ENCODE data around the gene ERGIC3.

The ERGIC3 gene

DNA sequence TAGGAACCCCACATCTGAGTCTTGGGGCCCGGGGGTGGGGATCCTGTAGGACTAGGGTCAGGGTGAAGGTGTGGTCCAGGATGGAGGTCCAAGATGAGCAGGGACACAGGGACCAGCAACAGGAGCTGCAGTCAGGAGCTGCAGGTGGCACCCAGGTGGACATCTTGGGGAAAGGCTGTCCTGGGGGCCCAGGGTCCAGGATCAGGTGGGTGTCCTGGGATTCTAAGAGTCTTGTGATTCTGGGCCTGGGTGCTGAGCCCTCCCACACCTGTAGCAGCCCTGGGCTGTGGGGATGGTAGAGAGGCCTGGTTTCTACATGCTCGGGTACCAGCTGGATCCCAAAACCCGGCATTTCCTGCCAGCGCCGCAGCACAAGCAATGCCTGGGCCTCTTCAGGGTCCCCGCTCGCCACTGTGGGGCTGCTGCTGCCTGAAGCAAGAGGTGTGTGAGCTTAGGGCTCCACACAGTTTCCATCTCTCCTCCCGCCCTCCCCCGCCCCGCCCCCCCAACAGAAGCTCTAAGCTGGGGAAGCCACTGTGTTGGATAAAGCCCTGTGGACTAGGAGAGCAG, 20.7 kb downstream of the ERGIC3 start:
- no peak for DNase-seq

DNA sequence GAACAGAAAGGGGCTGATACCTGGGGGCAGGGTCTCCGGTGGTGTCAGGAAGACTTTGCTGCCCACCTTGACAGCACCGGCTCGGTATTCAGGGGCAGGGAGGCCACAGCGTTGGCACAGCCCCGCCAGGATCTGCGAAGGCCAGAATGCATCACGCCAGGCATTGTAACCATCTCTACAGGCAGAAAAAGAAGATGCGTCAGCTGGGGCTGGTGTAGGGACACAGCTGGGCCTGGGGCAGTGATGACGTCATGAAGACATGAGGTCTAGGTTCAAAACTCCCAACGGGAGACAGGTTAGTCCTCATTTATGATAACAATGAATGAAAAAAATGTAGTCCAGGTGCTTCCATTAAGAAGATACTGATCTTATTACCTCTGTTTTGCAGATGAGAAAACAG, 22.0 kb downstream of the ERGIC3 start:
- DNase-seq, result no peak

DNA sequence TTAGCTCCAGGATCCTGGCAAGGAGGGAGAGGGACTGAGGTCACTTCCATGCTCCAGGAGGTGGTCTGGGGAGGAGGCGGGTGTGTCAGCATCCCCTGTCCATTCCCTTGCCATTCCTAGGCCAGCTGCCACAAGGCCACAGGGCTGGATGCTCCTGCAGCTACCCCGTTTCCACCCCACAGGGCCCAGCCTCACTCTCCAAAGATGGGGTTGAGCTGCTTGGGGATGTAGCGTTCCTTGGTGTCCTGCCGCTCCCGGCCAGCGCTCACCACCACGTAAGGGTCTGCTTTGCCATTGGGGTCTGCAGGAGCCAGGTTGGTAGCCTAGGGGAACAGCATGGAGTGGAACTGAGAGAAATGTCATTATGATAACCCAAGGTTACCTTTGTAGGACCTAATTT, 23.0 kb downstream of the ERGIC3 start:
- DNase-seq, result no peak

DNA sequence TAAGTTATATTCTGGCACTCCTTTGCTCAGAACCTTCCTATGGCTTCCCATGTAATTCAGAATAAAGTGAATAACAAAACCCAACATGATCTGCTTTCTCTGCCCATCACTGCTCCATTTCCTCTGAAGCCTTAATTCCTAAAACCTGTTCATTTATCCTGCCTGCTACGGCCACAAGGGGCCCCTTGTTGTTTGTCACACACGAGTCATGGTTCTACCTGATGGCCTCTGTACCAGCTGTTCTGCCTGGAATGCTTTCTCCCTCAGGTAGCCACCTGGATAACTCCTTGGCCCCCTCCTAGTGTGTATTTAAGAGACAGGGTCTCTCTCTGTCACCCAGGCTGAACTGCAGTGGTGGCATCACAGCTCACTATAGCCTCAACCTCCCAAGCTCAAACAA, 26.8 kb downstream of the ERGIC3 start:
- DNase-seq, result no peak

DNA sequence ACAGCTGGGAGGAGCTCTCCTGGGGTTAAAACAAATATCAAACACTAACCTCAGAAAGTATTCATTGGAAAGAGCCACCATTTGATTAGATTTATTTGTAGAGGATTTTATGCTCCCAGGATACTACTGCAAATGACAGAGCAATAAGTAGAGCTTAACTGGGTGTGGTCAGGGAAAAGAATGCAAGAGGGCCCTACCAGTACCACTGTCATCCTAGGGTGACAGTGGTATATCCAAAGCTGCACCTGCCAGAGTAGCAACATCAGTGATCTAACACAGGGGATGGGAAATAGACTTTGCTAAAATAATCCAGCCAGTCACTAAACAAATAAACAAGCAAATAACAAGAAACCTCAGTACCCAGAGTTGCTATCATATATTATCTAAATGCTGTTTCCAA, 29.7 kb downstream of the ERGIC3 start:
- DNase-seq, result no peak

DNA sequence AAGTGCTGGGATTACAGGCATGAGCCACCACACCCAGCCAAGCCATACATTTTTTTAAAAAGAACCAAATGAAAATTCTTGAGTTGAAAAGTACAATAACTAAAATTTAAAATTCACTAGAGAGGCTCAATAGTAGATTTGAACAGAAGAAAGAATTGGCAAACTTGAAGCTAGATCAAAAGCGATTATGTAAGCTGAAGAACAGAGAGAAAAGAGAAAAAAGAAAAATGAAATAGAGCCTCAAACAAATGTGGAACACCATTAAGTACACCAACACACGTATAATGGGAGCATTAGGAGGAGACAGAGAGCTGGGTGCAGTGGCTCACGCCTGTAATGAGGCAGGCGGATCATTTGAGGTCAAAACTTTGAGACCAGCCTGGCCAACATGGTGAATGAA, 31.0 kb downstream of the ERGIC3 start:
- no peak for DNase-seq

DNA sequence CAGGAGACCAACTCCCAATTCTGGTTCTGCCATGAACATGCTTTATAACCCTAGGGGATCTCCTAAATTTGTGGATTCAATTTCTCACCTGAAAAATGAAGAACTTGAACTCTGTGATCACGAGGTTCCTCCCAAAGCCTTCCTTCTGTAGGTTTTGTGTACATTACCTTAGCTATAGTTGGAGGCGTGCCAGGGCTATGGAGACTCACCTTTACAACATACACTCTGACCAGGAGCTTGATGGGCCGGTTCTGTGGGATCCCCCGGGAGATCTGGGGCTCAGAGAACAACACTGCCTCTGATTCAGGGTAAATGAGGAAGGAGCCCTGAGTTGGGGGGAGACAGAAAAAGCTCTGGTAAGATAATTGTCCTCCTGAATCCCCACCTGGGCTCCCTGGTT, 34.1 kb downstream of the ERGIC3 start:
- DNase-seq, result no peak

DNA sequence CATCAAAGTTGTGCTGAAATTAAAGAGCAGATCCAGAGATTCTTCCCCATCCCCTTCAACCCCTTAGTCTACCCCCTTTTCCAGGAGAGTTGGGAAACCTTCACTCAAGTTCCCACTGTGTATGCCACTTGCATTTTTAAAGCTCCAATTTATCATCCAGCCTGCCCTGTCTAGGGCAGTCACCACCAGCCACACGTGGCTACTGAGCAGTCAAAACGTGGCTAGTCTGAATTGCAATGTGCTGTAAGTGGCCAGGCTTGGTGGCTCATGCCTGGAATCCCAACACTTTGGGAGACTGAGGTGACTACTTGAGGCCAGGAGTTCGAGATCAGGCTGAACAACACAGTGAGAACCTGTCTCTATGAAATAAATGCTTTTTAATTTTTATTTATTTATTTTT, 34.9 kb downstream of the ERGIC3 start:
- no peak for DNase-seq

DNA sequence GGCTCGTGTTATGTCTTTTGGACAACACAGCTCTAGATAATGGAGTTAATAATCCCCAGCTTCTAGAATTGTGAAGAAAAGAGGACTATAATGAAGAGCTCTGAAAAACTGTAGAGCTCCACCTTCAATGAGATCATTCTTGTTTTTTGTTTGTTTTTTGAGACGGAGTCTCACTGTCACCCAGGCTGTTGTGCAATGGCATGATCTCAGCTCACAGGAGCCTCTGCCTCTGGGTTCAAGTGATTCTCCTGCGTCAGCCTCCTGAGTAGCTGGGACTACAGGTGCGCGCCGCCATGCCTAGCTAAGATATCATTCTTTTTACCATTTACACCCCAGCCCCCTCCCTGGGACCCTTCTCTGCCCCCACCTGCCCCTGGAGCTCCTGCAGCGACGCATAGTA, 36.6 kb downstream of the ERGIC3 start:
- no peak for DNase-seq

DNA sequence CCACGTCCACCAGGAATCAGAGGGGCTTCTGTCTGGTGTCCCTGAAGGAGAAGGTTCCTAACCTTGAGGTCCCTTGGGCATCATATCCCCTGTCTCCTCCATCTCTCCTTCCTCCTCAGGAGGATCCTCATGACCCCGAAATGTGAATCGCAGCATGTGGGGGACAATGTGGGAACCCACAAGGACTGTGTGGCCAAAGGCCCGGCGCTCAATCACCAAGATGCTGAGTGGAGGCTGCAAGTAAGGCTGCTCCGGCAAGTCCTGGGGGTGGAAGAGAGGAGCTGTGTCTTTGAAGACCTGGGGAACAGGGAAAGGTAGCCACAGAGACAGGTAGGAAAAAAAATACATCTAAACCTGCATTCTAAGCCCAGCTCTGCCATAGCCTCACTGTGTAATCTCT, 37.3 kb downstream of the ERGIC3 start:
- DNase-seq, result no peak

DNA sequence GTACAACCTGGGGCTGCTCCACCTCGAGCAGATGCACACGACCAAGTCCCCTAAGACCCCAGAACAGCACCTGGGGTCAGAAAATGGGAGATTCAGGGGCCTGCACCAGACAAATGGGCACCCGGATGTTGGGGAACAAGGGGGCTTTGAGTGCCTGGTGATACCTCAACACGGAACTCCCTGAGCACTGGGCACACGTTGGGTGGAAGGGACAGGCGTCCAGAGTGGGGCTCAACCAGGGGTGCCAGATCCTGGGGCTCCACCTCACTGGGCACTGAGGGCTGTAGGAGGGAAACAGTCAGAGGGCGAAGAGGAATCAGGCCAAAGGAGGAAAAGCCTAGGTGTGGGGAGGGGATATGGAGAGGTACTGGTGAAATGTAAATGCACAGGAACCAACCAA, 40.3 kb downstream of the ERGIC3 start:
- DNase-seq, result no peak

DNA sequence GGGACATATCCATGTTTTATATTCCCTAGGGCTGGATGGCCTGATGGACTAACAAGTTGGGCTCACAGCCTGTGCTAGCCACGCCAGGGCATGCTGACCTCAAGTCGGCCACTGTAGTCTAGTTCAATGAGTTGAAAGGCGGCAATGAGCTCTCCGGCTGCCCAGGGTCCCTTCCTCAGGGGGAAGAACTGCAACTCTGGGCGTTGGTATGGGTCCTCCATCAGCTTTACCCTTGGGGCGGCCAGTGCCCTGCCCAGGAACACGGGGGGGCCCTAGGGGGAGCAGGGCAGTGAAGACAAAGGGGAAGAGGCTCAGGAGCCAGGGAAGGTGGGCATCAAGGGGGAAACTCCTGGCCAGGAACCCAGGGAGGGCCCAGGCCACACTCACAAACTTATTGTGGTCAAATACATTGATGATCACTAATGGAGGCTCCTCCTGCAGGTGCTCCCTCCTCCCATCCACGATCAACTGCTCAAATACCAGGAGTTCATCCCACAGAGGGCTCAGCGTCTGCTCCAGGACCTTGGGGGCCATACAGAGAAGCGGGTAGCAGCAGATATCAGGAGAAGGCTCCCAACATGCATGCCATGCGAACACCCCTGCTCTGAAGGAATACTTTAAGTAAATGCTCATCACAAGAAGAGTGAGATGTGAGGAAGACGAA, 41.0 kb downstream of the ERGIC3 start:
- no peak for DNase-seq

DNA sequence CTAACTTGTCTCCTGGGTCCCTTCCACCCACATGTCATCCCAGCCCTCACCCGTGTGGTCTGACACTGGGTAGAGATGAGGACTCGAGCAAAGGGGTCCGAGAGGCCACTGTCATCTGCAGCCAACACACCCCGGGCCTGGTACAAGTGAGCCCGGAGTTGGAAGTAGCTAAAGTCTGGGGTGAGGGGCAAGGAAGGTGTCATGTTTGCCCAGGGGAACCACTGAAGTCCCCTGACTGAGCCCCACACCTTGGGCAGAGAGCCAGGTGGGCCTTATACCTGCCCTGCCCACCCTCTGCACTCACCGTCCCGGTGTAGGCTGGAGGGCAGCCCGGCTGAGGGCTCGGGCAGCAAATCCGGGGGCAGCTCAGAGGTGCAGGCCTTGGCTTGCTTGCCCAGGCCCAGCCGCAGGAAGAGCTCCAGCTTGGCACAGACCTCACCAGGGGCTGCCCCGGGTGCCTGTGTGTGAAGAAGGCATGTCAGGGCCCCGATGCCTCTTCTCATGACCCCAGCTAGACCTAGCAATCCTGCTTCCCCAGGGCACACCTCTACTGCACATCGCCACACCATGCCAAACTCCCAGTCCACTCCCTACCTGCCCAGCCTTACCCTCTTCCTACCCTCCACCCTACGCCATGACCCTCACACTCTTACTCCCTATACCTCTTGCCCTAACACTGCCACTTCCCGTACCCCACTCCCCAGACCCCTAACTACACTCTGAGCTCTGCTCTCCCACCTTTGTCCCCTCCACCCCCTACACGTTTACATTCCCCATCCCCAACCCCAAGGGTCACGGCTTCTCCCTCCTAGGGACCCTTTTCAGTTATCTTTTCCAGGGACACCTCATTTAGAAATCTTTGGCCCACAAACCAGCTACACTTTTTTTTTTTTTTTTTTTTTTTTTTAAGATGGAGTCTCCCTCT, 42.0 kb downstream of the ERGIC3 start:
- no peak for DNase-seq

DNA sequence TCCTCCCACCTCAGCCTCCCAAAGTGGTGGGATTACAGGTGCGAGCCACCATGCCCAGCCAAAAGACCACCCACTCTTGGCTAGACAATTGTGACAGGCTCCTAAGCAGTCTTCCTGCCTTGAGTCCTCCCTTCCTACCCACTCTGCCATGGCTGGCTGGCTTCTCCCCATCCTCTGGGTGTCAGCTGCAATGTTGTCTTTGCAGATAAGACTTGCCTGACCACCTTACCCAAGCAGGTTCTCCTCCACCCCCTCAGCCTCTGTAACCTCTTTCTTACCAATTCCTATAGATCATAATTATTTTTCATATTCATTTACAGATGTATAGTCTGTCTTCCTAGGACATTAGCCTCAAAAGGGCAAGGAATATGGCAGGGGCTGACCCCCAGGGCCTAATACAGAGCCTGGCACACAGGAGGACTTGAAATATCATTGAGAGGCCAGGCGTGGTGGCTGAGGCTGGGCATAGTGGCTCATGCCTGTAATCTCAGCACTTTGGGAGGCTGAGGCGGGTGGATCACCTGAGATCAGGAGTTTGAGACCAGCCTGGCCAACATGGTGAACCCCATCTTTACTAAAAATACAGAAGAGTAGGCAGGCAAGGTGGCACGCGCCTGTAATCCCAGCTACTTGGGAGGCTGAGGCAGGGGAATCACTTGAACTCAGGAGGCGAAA, 45.0 kb downstream of the ERGIC3 start:
- DNase-seq, result no peak

DNA sequence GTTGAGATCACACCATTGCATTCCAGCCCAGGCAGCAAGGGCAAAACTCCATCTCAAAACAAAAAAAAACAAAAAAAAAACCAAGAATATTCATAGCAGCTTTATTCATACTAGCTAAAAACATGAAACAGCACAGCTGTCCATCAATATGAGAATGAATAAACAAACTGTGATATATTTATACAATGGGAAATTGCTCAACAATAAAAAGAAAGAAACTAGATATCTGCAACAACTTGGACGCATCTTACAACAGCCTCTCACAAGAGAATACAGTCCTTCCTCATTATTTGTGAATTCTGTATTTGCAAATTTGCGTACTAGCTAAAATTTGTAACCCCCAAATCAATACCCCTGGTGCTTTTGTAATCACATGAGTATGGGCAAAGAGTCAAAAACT, 45.6 kb downstream of the ERGIC3 start:
- DNase-seq, result no peak

DNA sequence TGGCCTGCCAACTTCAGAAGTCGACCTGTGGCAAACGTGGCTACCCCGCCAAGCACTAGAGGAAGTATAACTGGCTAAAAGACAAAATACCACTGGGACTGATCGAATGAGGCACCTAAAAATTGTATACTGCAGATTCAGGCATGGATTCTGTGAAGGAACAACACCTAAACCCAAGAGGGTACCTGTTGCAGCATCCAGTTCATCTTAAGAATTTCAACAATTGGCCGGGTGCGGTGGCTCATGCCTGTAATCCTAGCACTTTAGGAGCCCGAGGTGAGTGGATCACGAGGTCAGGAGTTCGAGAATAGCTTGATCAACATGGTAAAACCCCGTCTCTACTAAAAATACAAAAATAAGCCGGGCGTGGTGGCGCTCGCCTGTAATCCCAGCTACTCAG, 46.5 kb downstream of the ERGIC3 start:
- DNase-seq, result no peak

DNA sequence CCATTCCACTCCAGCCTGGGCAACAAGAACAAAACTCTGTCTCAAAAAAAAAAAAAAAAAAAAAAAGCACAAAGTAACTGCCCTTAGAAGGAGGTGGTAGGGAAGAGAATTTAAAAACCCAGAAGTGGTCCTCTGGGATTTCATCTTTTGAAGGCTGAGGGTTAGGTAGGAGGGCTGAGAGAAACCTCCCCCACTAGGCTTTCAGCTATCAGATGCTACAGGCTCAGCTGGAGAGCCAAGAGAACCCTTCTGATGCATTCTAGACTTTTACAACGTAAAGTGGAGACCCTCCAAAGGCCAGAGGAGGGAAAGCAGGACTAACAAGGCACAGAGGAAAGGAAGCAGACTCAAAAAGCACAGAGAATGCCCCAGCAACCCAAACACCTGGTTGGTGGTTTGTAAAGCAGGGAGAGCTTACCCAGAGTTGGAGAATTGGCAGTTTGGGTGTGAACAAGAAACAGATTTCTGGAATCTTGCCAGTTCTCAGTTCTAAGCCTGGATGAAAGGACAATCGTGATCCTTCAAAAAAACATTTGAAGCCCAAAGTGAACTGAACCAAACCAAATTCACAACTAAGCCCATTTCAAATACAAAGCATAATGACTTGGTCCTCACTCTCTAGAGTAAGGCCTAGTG, 50.6 kb downstream of the ERGIC3 start:
- no peak for DNase-seq

DNA sequence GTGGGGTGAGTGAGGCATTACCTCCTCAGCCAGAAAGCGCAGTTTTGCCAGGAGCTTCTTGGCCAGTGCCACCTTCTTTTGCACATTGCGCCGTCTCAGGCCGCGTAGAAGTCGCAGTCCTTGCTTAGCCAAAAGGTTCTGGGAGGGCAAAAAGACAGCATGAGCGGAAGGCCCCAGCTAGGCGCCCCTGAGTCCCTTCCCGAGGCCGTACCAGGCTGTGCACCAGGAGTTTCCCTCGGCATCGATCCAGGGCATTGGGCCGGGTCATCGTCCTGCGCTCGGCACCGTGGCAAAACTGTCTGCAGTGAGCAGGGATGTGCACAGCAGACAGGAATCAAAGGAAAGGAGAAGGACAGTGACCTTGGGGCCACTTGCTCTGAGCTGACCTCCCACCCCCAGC, 53.6 kb downstream of the ERGIC3 start:
- no peak for DNase-seq

DNA sequence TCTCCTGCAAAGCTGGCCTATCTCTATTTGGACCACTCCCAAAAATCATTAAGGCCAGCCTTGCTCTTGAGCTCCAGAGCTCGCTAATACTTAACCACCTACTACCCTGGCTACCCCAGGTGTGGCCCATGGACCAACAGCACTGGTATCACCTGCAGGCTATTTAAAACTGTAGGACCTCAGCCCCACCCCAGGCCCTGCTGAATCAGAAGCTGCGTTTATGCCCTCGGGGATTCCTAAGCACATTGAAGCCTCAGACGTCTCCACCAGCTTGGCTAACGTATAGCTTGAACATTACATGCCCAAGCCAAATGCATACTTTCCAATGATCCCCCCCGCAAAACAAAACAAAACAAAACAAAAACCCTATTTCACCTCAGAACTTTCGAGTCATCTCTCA, 54.0 kb downstream of the ERGIC3 start:
- no peak for DNase-seq

DNA sequence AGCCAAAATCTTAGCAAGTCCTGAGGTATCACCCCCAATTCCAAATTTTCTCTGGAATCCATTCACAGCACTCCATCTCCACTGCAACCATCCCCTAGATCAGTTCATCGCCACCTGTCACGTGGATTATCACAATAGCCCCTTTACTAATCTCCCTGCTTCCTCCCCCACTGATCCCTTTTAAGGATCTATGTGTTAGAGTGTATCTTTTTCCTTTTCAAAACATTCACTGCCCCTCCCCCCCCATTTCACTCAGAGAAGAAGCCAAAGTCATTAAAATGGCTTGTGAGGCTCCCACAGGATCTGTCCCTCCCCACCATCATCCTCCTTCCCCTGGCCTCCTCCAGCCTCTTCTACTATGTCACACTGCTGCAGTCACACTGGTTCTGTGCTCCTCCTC, 55.3 kb downstream of the ERGIC3 start:
- no peak for DNase-seq

DNA sequence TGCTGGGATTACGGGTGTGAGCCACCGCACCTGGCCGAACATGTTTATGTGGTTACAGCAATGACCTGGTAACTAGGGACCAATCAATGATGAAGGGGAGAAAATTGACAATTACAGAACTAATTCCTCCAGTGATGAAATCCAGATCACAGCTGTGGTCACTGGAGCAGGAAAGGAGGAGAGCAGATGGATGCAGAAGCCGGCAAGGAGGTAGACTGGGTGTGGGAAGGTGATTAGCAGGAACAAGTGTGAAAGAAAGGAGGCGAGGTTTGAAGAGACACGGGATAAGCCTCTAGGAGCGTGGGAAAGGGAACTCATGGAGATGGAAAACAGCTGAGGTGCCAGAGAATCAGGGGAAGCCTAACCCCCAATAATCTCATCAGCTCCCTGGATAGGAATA, 56.6 kb downstream of the ERGIC3 start:
- DNase-seq, result no peak

DNA sequence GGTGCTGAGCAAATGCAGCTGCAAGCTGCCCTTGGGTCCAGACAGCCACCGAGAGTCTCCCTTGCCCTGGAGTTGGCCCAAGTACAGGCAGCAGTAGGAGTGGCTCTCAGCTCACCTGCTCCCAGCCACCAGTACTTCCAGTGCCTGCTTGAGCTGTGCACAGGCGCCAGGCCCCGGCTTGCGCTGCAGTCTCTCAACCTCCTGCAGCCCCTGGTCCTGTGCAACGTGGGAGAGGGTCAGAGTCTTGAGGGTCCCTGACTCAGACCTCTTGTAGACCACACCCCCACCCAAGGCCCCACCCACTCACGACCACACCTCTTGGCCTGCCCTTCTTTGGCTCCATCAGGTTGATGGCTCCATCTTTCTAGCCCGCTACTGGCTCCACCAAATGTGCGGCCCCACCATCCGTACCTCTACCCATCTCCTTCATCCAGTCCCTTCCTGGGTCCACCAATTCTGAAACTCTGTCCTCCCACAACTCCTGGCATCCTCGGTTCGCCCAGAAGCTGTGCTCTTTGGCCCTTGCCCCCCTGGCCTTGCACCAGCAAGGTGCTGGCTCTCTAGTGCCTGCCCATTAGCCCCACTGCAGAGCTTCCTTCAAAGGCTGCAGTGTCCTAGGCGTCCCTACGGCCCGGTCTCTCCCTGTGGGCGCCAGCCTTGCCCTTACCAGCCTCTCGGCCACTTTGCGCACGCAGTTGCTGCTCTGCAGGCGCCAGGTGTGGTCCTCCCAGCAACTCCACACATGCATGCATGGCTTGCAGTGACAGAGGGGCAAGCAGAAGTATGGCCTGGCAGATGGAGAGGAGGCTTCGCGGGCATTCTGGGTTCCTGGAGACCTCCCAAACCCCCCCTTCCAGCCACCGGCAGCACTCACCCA, 57.3 kb downstream of the ERGIC3 start:
- no peak for DNase-seq

All from CD4-positive, alpha-beta T cell treated with Interleukin-17A for 1 hour (primary cell).